Suprapubic skin (tissue), 4 donors: Measurements from ENCODE around the gene ZNF664. TPM values are rescaled to one million over a fixed set of nuclear protein-coding genes. Genes with fewer than 3 reads are reported as not detected.

Experiments used
- DNase-seq, 2 donors: peaks; one replicate each; pipeline ENCODE4 v3.0.0-alpha.2; 2019; ENCODE audit warnings: low spot score in 2 of 2
- H3K27ac ChIP-seq: fragments of 200-600 bp; sonication (generic); one replicate; pipeline ENCODE4 v1.5.1; 2019
- H3K27me3 ChIP-seq: fragments of 200-600 bp; sonication (generic); one replicate; pipeline ENCODE4 v1.5.1; 2019
- H3K36me3 ChIP-seq: fragments of 200-600 bp; sonication (generic); one replicate; pipeline ENCODE4 v1.5.1; 2019
- H3K4me1 ChIP-seq: fragments of 200-600 bp; sonication (generic); one replicate; pipeline ENCODE4 v1.5.1; 2019
- H3K4me3 ChIP-seq: fragments of 200-600 bp; sonication (generic); one replicate; pipeline ENCODE4 v1.5.1; 2019; ENCODE audit warnings: mild to moderate bottlenecking
- H3K9me3 ChIP-seq: fragments of 200-600 bp; sonication (generic); one replicate; pipeline ENCODE4 v1.5.1; 2019
- CTCF ChIP-seq, 2 donors: fragments of 200-600 bp in 1 of 2; fragments of 450-650 bp in 1 of 2; sonication (generic) in 1 of 2; IDR thresholded peaks; one replicate each; pipeline ENCODE4 v1.5.1; 2016 to 2019; ENCODE audit warnings: antibody characterized with exemption in 2 of 2, mild to moderate bottlenecking in 1 of 2, moderate library complexity in 1 of 2
- EP300 ChIP-seq: sonication (generic); formaldehyde crosslinking; IDR thresholded peaks from one replicate; pipeline ENCODE4 v1.6.1; 2017; ENCODE audit warnings: antibody characterized with exemption
- POLR2A ChIP-seq, 2 donors: fragments of 450-650 bp; IDR thresholded peaks; one replicate each; pipeline ENCODE4 v1.6.1; 2017; ENCODE audit warnings: antibody characterized with exemption in 2 of 2, mild to moderate bottlenecking in 2 of 2, moderate library complexity in 2 of 2
- POLR2AphosphoS5 ChIP-seq, 3 donors: sonication (generic); formaldehyde crosslinking; IDR thresholded peaks; one replicate each; pipeline ENCODE4 v1.6.1; 2017; ENCODE audit warnings: antibody characterized with exemption in 3 of 3
- WGBS: methylation state at CpG from one replicate; pipeline ENCODE4 v1.1.5; 2018; 5-methylcytosine and 5-hydroxymethylcytosine counted together
- total RNA-seq, 4 donors: library from RNA; depleted of rRNA; stranded (reverse); fragments of >200 nt; gene quantifications; one replicate each; pipeline ENCODE4 v1.1.0, GENCODE V29; 2016

ZNF664 gene
- total RNA-seq, 4 donors from 2014 or later = 29.6 to 39.6 (median 32.8) TPM

- WGBS = 94% methylated on average over 11 of the region's 11 CpGs
- no peak overlapping the region for H3K27ac ChIP-seq
Measured at GRCh38 chr12:123948401-123948795, 24.6 kb upstream of the ZNF664 start.

GRCh38 chr12:123948796-123949769 lies 23.9 kb upstream of the ZNF664 start:
- no peaks in the 10 kb centered on the region for H3K9me3 ChIP-seq
- peaks cover 15% of the 10 kb centered on the region for H3K36me3 ChIP-seq
- H3K4me3 ChIP-seq = no peak overlapping the region
- TF ChIP-seq CTCF (IDR thresholded peaks at IDR 0.05) = no peak
- no peak for TF ChIP-seq POLR2AphosphoS5 (IDR thresholded peaks at IDR 0.05)
- TF ChIP-seq EP300 = no peak
- TF ChIP-seq POLR2A (IDR thresholded peaks at IDR 0.05) = no peak
- DNase-seq = peak in 1 of 2 donors; percentile 41
- H3K4me1 ChIP-seq = no peaks in the 10 kb centered on the region
- H3K27me3 ChIP-seq = no peaks in the 10 kb centered on the region
- H3K27ac ChIP-seq = no peak overlapping the region
- WGBS = 89% methylated on average over 19 of the region's 19 CpGs

More at GRCh38 chr12:123948401-123948795, 24.6 kb upstream of the ZNF664 start:
- no peak for DNase-seq
- peaks cover 21% of the 10 kb centered on the region for H3K36me3 ChIP-seq
- no peak overlapping the region for H3K4me3 ChIP-seq
- H3K9me3 ChIP-seq = no peaks in the 10 kb centered on the region
- TF ChIP-seq CTCF (IDR thresholded peaks at IDR 0.05) (no peak), POLR2AphosphoS5 (IDR thresholded peaks at IDR 0.05) (no peak), POLR2A (IDR thresholded peaks at IDR 0.05) (no peak), EP300 (no peak)
- no peaks in the 10 kb centered on the region for H3K27me3 ChIP-seq
- H3K4me1 ChIP-seq = no peaks in the 10 kb centered on the region

GRCh38 chr12:123949770-123950165 lies 23.2 kb upstream of the ZNF664 start:
- Histone ChIP-seq H3K4me1 (no peaks in the 10 kb centered on the region), H3K9me3 (no peaks in the 10 kb centered on the region), H3K36me3 (peaks cover 9% of the 10 kb centered on the region), H3K27ac (no peak overlapping the region), H3K4me3 (no peak overlapping the region), H3K27me3 (no peaks in the 10 kb centered on the region)
- no peak for TF ChIP-seq POLR2AphosphoS5 (IDR thresholded peaks at IDR 0.05)
- no peak for TF ChIP-seq CTCF (IDR thresholded peaks at IDR 0.05)
- TF ChIP-seq EP300 = no peak
- no peak for TF ChIP-seq POLR2A (IDR thresholded peaks at IDR 0.05)
- WGBS = 96% methylated on average over 15 of the region's 15 CpGs
- DNase-seq = peak in 1 of 2 donors; percentile 63

- Histone ChIP-seq H3K36me3 (peaks cover under 1% of the 10 kb centered on the region), H3K4me1 (no peaks in the 10 kb centered on the region), H3K9me3 (no peaks in the 10 kb centered on the region), H3K27ac (no peak overlapping the region), H3K27me3 (no peaks in the 10 kb centered on the region), H3K4me3 (no peak overlapping the region)
- TF ChIP-seq CTCF (IDR thresholded peaks at IDR 0.05) (no peak), EP300 (no peak), POLR2AphosphoS5 (IDR thresholded peaks at IDR 0.05) (no peak), POLR2A (IDR thresholded peaks at IDR 0.05) (no peak)
- no peak for DNase-seq
- WGBS = 92% methylated on average over 14 of the region's 15 CpGs
Measured at GRCh38 chr12:123950476-123951349, 22.3 kb upstream of the ZNF664 start.

GRCh38 chr12:123951467-123951866 lies 21.5 kb upstream of the ZNF664 start:
- Histone ChIP-seq H3K27me3 (no peaks in the 10 kb centered on the region), H3K36me3 (no peaks in the 10 kb centered on the region), H3K4me3 (no peak overlapping the region), H3K4me1 (no peaks in the 10 kb centered on the region), H3K9me3 (no peaks in the 10 kb centered on the region), H3K27ac (no peak overlapping the region)
- no peak for DNase-seq
- TF ChIP-seq EP300 (no peak), CTCF (IDR thresholded peaks at IDR 0.05) (no peak), POLR2A (IDR thresholded peaks at IDR 0.05) (no peak), POLR2AphosphoS5 (IDR thresholded peaks at IDR 0.05) (no peak)
- 88% methylated on average over 4 of the region's 4 CpGs for WGBS
